ENCODE measurements around the gene HSPA14.
"Not testable (repeated sequence)": the region's sequence is repeated elsewhere in the genome, so short reads cannot be mapped to it uniquely, and the experiment has no call there.

Gene HSPA14

GRCh38 chr10:14884082-14884481 lies 46.0 kb downstream of the HSPA14 start:
- FAIRE-seq, result no peak

DNA sequence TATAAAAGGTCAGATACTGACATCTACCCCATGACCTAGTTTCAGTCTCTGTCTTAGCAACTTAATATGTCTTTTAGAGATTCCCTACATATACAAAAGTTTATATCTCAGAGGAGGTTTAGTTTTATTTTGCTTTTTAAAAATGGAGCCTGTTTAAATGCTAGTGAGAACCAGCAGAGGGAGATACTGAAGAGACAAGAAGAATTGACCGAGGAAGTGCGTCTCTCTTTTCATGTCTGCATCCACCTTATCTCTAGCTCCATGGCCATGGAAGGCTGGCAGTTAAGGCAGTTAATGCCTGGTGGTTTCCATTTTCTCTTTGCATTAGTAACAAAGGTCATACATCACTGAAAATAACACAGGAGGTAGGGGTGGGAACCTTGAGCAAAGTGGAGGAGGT lies 51.2 kb downstream of the HSPA14 start:
- FAIRE-seq, result no peak

- FAIRE-seq, result no peak
These were observed 53.0 kb downstream of the HSPA14 start for GRCh38 chr10:14891151-14891550.

GRCh38 chr10:14904316-14904732 lies 66.2 kb downstream of the HSPA14 start:
- FAIRE-seq, result no peak

- FAIRE-seq, result no peak
These were observed 66.8 kb downstream of the HSPA14 start for GRCh38 chr10:14904864-14905263.

DNA sequence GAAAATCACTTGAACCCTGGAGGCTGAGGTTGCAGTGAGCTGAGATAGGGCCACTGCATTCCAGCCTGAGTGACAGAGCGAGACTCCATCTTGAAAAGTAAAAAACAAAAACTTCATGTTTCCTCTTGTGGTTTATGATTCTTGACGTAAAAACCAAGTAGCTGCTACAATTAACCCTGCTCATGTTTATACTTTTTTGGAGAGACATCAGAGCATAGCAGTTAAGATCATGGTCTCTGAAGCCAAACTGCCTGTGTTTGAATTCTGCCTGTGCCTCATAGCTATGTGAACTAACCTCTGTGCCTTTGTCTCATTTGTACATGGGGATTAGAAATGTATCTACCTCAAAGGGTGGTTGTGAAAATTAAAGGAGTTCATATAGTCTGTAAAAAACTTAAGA lies 67.8 kb downstream of the HSPA14 start:
- no peak for FAIRE-seq

GRCh38 chr10:14906765-14907164 lies 68.7 kb downstream of the HSPA14 start:
- FAIRE-seq, result no peak

- FAIRE-seq, result not testable (repeated sequence)
These were observed 69.5 kb downstream of the HSPA14 start for GRCh38 chr10:14907591-14907990.

DNA sequence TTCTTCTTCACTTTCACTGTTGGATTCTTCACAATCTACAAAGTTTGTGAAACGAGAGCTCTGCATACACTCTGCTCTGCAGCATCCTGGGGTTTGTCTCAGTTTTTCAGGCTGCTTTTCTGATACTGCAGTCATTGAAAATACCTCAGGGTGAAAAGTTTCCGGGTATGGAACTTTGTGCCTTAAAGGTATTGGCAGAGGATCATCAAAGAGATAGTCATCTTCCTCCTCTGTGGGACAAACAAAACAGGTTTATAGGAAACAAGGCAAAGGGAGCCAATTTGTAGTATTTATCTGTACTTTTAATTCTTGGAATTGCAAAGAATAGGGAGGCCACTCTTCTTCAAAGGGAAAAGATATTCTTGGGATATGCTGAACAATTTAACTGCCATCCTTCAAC lies 71.0 kb downstream of the HSPA14 start:
- FAIRE-seq, result no peak

GRCh38 chr10:14910953-14911352 lies 72.8 kb downstream of the HSPA14 start:
- FAIRE-seq, result no peak

GRCh38 chr10:14911801-14912200 lies 73.7 kb downstream of the HSPA14 start:
- no peak for FAIRE-seq

GRCh38 chr10:14916600-14916999 lies 78.5 kb downstream of the HSPA14 start:
- no peak for FAIRE-seq

GRCh38 chr10:14917827-14918226 lies 79.7 kb downstream of the HSPA14 start:
- no peak for FAIRE-seq

- no peak for FAIRE-seq
These were observed 80.9 kb downstream of the HSPA14 start for GRCh38 chr10:14918964-14919363.

Data from islet of Langerhans (tissue), 1 donor.